NCI-H524 treated with DMSO at 0.1 percent for 48 hours (cell line): ENCODE results near the gene SEL1L3.
"Not testable (repeated sequence)": the region's sequence is repeated elsewhere in the genome, so short reads cannot be mapped to it uniquely, and the experiment has no call there.

ENCODE experiments used
- DNase-seq: peaks from one replicate; lab custom pipeline; 2025; lab: John Stamatoyannopoulos, UW

Gene SEL1L3

GRCh38 chr4:25879587-25879986, 16.8 kb upstream of the SEL1L3 start:
- DNase-seq: no peak

GRCh38 chr4:25879091-25879584, 16.4 kb upstream of the SEL1L3 start:
- DNase-seq: no peak

- DNase-seq: no peak
Measured at GRCh38 chr4:25878676-25879075, 15.9 kb upstream of the SEL1L3 start.

DNA sequence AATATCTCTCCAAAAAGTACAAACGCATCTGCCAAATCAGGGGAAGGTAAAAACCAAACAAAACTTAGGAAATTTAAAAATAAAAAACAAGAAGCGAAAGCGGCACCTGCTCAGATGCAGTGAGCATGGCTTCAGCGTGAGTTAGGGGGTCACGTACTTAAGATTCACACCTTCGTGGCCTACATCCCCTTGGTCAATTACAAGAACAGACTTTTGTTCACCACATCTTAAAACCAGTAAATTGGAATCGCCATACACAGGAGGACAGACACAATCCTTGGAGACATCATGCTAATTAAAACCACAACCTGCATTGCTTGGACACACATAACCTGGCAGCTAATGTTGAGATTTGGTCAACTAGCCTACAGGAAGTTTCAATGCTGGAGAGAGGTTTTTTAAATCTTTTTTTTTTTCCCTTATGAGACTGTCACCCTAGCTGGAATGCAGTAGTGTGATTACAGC, 12.5 kb upstream of the SEL1L3 start:
- DNase-seq: no peak

- DNase-seq: no peak
Measured at GRCh38 chr4:25874655-25875054, 11.9 kb upstream of the SEL1L3 start.

GRCh38 chr4:25873632-25874129, 10.9 kb upstream of the SEL1L3 start:
- DNase-seq: no peak

GRCh38 chr4:25872851-25873631, 10.3 kb upstream of the SEL1L3 start:
- DNase-seq: no peak

DNA sequence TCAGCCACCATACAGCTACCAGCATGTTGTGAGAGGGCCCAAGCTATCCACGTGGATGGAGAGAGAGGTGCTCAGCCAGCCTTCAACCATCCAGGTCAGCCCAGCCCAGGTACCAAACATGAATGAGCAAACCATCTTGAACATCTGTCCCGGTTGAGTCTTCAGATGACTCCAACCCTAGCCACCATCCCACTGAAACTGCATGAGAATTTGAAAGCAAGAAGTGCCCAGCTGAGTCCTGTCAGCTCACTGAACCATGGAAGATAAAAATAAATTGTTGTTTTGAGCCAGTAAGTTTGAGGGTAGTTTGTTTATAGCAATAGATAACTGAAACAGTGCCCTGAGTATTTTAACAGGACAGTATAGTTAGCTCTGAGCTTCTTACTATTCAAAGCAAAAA, 7.3 kb upstream of the SEL1L3 start:
- no peak for DNase-seq

- DNase-seq: no peak
Measured at GRCh38 chr4:25867781-25868294, 5.0 kb upstream of the SEL1L3 start.

DNA sequence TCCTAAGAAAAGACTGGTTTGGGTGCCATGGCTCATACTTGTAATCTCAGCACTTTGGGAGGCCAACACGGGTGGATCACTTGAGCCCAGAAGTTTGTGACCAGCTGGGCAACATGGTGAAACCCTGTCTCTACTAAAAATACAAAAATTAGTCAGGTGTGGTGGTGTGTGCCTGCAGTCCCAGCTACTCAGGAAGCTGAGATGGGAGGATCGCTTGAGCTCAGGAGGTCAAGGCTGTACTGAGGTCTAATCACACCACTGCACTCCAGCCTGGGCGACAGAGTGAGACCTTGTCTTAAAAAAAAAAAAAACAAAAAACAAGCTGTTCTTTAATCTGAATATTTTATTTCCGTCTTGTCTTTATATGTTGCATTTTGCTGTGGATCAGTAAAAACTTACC, 3.6 kb upstream of the SEL1L3 start:
- not testable (repeated sequence) for DNase-seq

GRCh38 chr4:25865586-25865985, 2.8 kb upstream of the SEL1L3 start:
- no peak for DNase-seq

- no peak for DNase-seq
Measured at GRCh38 chr4:25863831-25864418, 1.1 kb upstream of the SEL1L3 start.

- DNase-seq: no peak
Measured at GRCh38 chr4:25863347-25863784, 578 bp upstream of the SEL1L3 start.

DNA sequence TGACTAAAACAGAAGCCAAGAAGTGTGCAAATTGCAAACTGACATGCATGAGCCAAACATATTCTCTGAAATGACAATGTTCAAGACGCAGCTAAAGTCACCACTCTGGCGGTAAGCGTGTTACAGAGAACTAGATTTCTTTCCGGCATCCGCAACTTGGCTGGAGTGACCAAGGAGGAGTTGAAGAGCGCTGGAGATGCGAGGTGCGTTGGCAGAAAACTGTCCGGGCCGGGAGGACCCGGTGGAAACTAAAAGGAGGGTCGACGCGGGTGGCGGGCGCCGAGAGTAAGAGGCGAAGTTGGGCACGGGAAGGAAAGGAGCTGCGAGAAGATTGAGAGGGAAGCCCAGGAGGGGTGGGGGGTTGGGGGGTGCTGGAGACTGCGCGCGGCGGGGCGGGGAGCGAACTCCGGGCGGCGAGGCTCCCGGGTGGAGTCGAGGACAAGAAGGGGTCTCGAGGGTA, 807 bp downstream of the SEL1L3 start:
- DNase-seq: no peak

DNA sequence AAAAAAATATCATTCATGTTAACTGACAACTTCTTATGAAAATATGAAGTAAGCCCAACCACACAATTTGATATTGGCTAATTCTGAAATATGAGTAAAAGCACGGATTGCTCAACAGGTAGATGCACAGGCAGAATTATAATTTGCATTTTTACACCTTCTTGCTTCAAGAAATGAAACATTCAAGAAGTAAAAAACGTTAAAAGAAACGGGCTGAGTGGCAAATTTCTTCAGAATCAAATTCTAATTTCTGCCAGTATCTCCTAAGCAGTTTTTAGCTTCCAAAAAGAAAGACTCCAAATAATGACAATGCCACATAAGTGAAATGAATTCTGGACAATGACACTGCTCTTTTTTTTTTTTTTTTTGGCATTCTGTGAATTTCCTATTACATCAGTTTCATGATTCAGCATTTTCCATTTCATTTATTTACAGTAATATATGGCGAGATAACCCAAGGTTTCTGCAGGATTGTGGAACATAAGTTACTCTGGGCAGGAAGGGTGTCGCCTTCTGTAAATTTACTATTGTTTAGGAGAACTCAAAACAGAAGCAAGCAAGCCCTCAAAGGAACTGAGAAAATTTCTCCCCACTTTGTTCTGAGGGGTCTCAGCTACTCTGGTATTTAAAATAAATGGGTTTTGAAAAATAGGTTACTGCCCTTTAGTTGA, 1.4 kb downstream of the SEL1L3 start:
- DNase-seq: no peak

- DNase-seq: no peak
Measured at GRCh38 chr4:25860586-25861279, 2.1 kb downstream of the SEL1L3 start.

- DNase-seq: no peak
Measured at GRCh38 chr4:25859429-25860148, 3.2 kb downstream of the SEL1L3 start.

DNA sequence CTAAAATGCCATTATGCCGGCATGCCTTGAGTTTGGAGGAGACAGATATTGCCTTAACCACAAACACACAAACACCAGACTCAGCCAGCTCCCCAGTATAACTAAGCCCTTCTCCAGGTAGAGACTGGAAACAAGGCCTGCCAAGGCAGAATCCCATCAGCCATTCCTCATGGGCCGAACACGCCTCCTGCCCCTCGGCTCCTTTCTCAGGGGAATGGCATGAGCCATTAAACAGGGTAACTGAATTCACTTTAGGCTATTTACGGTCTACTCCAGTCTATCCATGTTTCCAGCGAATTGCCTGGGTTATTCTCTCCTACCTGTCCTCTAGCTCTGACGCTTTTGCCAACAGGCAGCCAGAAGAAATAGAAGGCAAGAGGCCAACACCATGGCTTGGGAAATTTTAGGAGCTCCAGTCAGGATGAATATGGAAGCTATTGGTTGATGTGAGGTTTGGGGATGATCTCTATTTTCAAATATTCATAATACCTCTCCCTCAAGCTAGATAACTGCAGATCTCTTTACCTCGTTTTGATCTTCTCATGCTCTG, 4.9 kb downstream of the SEL1L3 start:
- no peak for DNase-seq

- DNase-seq: no peak
Measured at GRCh38 chr4:25857403-25857802, 5.4 kb downstream of the SEL1L3 start.

DNA sequence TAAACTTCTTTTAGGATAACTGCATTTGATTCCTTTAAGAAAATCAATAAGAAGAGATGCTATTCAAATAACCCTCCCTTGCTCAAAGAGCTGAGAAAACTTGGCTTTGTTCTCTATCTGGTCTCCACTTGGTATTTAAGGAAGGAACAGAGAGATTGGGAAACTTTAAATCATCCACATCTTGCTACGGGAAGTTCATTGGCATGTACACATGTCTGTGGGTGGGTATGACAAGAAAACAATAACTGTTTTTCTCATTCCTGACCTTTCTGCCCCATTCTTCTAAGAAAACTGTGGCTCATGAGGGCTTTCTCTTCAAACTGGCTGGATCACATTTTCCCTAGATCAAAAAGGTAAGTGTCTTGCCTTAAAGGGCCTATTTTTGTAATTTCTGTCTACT, 6.0 kb downstream of the SEL1L3 start:
- DNase-seq: no peak

- no peak for DNase-seq
Measured at GRCh38 chr4:25852103-25852502, 10.7 kb downstream of the SEL1L3 start.
